H1 (cell line): ENCODE data around the gene ZNF442. TPM values are rescaled to one million over a fixed set of nuclear protein-coding genes. Genes with fewer than 3 reads are reported as not detected.

ENCODE experiments used
- CHD7 ChIP-seq: fragments of 300-600 bp; sonication (generic); IDR thresholded peaks from 2 replicates; pipeline ENCODE4 v1.7.1; 2012; ENCODE audit warnings: low read length, moderate library complexity, mild to moderate bottlenecking, inconsistent platforms; ENCODE audit not compliant: insufficient replicate concordance
- SAP30 ChIP-seq: fragments of 300-600 bp; sonication (generic); IDR thresholded peaks from 2 replicates; pipeline ENCODE4 v1.7.1; 2012; ENCODE audit warnings: low read length, moderate library complexity, mild to moderate bottlenecking, inconsistent platforms; ENCODE audit not compliant: insufficient read depth, insufficient replicate concordance
- TAF1 ChIP-seq: IDR thresholded peaks from 2 replicates; pipeline ENCODE4 v1.6.1; 2011; ENCODE audit warnings: mild to moderate bottlenecking, low read depth, low read length
- USF2 ChIP-seq: IDR thresholded peaks from 2 replicates; pipeline ENCODE4 v1.6.1; 2011; ENCODE audit warnings: low read length, improper control_type of control experiment
- ZNF274 ChIP-seq: IDR thresholded peaks from 2 replicates; pipeline ENCODE4 v1.7.0; 2012; ENCODE audit warnings: low read length, borderline replicate concordance; ENCODE audit errors: extremely low read depth
- polyA plus RNA-seq, 7 experiments: library from polyadenylated mRNA; depleted of rRNA in 3 of 7; stranded (reverse) in 5 of 7; unstranded in 2 of 7; fragments of >200 nt in 5 of 7; fragments of 200-250 nt in 2 of 7; gene quantifications; 1 replicate in 5 of 7; 2 replicates in 1 of 7; 4 replicates in 1 of 7; pipeline versions ENCODE4 v1.2.1 to v1.2.3, GENCODE V29; 2011 to 2013; ENCODE audit warnings: missing spikeins in 2 of 7, mixed read lengths in 2 of 7
- total RNA-seq: library from RNA; stranded (reverse); fragmentation: NEBNext Ultra II Directional; extraction: Animal tissue kit (Norgen Biotek cat#: 25700); gene quantifications from 2 replicates; pipeline ENCODE4 v1.2.1, GENCODE V29; 2021

Gene ZNF442
- total and polyA plus RNA-seq, 2 of the 8 experiments (the other 6 are each of a cell fraction or from before 2014, with no cell fraction given), result 0.60 to 2.4 TPM

GRCh38 chr19:12314553-12314952, 50.9 kb downstream of the ZNF442 start (continued):
- no peak for TF ChIP-seq CHD7
- no peak for TF ChIP-seq USF2
- no peak for TF ChIP-seq TAF1
- no peak for TF ChIP-seq SAP30
- TF ChIP-seq ZNF274, result no peak
